K562 (cell line): ENCODE measurements around the gene SARS1. TPM values are rescaled to one million over a fixed set of nuclear protein-coding genes. Genes with fewer than 3 reads are reported as not detected.
A peak's percentile ranks its signal among the peaks of the same experiment; 100 is the strongest.

ENCODE experiments used
- BRD9 ChIP-seq: fragments of 450-650 bp; IDR thresholded peaks from 2 replicates; pipeline ENCODE4 v1.6.1; 2018; ENCODE audit warnings: low read depth; ENCODE audit not compliant: partially characterized antibody
- CCAR2 ChIP-seq: fragments of 200-400 bp; formaldehyde crosslinking; IDR thresholded peaks from 2 replicates; pipeline ENCODE4 v1.6.1; 2017; ENCODE audit warnings: mild to moderate bottlenecking, low read depth, low read length
- E2F1 ChIP-seq: sonication (generic); formaldehyde crosslinking; IDR thresholded peaks from 2 replicates; pipeline ENCODE4 v1.8.1; 2023; ENCODE audit warnings: mild to moderate bottlenecking, missing genetic modification reagents, moderate library complexity
- L3MBTL2 ChIP-seq: fragments of 450-650 bp; IDR thresholded peaks from 2 replicates; pipeline ENCODE4 v1.6.1; 2016; ENCODE audit warnings: mild to moderate bottlenecking, moderate library complexity
- MITF ChIP-seq: IDR thresholded peaks from 2 replicates; pipeline ENCODE4 v1.6.1; 2014; ENCODE audit warnings: antibody characterized with exemption
- MTA3 ChIP-seq: fragments of 450-650 bp; formaldehyde crosslinking; IDR thresholded peaks from 2 replicates; pipeline ENCODE4 v1.6.1; 2017; ENCODE audit warnings: mild to moderate bottlenecking, borderline replicate concordance
- MYC ChIP-seq, 2 experiments: fragments of 250-450 bp in 1 of 2; sonication (Bioruptor Pico) in 1 of 2; IDR thresholded peaks; 2 replicates each; pipeline versions ENCODE4 v1.5.1 to v1.6.1; 2012 to 2021; ENCODE audit warnings: low read depth in 2 of 2, borderline replicate concordance in 1 of 2, improper control_type of control experiment in 1 of 2, low read length in 1 of 2, mild to moderate bottlenecking in 1 of 2, moderate library complexity in 1 of 2
- PML ChIP-seq: IDR thresholded peaks from 2 replicates; pipeline ENCODE4 v1.6.1; 2012; ENCODE audit warnings: low read length, inconsistent platforms
- POLR2AphosphoS2 ChIP-seq: IDR thresholded peaks from 2 replicates; pipeline ENCODE4 v1.6.1; 2012; ENCODE audit warnings: low read length, improper control_type of control experiment
- POLR2AphosphoS5 ChIP-seq: IDR thresholded peaks from 2 replicates; pipeline ENCODE4 v1.6.1; 2011; ENCODE audit warnings: mild to moderate bottlenecking, low read depth, low read length, moderate library complexity; ENCODE audit not compliant: control insufficient read depth, insufficient read depth
- PRDM10 ChIP-seq: fragments of 450-650 bp; IDR thresholded peaks from 2 replicates; pipeline ENCODE4 v1.6.1; 2018; ENCODE audit not compliant: partially characterized antibody
- PURB ChIP-seq: sonication (generic); formaldehyde crosslinking; IDR thresholded peaks from 2 replicates; pipeline ENCODE4 v1.9.0; 2021; ENCODE audit warnings: low read depth, mild to moderate bottlenecking, missing genetic modification reagents
- RBM22 ChIP-seq: fragments of 200-400 bp; formaldehyde crosslinking; IDR thresholded peaks from 2 replicates; pipeline ENCODE4 v1.6.1; 2018; ENCODE audit warnings: low read length, low read depth; ENCODE audit not compliant: poor library complexity, severe bottlenecking
- RCOR1 ChIP-seq, 2 experiments: IDR thresholded peaks; 2 replicates each; pipeline ENCODE4 v1.6.1; 2012; ENCODE audit warnings: low read depth in 2 of 2, low read length in 2 of 2, borderline replicate concordance in 1 of 2, improper control_type of control experiment in 1 of 2
- SMARCB1 ChIP-seq: IDR thresholded peaks from 2 replicates; pipeline ENCODE4 v1.6.1; 2011; ENCODE audit warnings: improper control_type of control experiment, low read depth; ENCODE audit not compliant: insufficient read length
- SMARCE1 ChIP-seq: fragments of 450-650 bp; IDR thresholded peaks from 2 replicates; pipeline ENCODE4 v1.7.1; 2016; ENCODE audit warnings: mild to moderate bottlenecking
- SRF ChIP-seq, 2 experiments: fragments of 250-450, 450-650 bp in 1 of 2; sonication (Bioruptor Pico) in 1 of 2; sonication (generic) in 1 of 2; formaldehyde crosslinking; IDR thresholded peaks; 2 replicates each; pipeline versions ENCODE4 v1.5.0 to v1.5.1; 2020 to 2022; ENCODE audit warnings: mild to moderate bottlenecking in 1 of 2, missing genetic modification reagents in 1 of 2
- TFAM ChIP-seq: fragments of 250-450 bp; sonication (Bioruptor Pico); conservative IDR thresholded peaks from 2 replicates; pipeline ENCODE4 v1.5.0; 2021; ENCODE audit warnings: mild to moderate bottlenecking, moderate library complexity
- ZC3H8 ChIP-seq: fragments of 450-650 bp; IDR thresholded peaks from 2 replicates; pipeline ENCODE4 v1.6.1; 2017
- ZFP30 ChIP-seq: fragments of 250-450 bp; sonication (Bioruptor Pico); IDR thresholded peaks from 2 replicates; pipeline ENCODE4 v1.8.0; 2022; ENCODE audit warnings: moderate library complexity, mild to moderate bottlenecking, inconsistent platforms, borderline replicate concordance
- ZNF511 ChIP-seq: sonication (generic); formaldehyde crosslinking; IDR thresholded peaks from 2 replicates; pipeline ENCODE4 v1.8.0; 2022; ENCODE audit warnings: mild to moderate bottlenecking, missing genetic modification reagents
- polyA plus RNA-seq, 8 experiments: library from polyadenylated mRNA; depleted of rRNA in 4 of 8; stranded (reverse) in 5 of 8; unstranded in 3 of 8; fragments of >200 nt; fragmentation: Nextera tagmentation in 2 of 8; fragmentation: Illumina TruSeq in 1 of 8; extraction: Ambion mirVana in 2 of 8; extraction: Trizol in 1 of 8; gene quantifications; 2 replicates each; pipeline versions ENCODE4 v1.2.1 to v1.2.3, GENCODE V29; 2011 to 2014; ENCODE audit warnings: inconsistent platforms in 1 of 8, missing spikeins in 1 of 8
- total RNA-seq, 7 experiments: library from RNA; depleted of rRNA in 6 of 7; stranded (reverse); fragments of >200 nt in 6 of 7; fragmentation: Illumina TruSeq in 2 of 7; extraction: Trizol in 2 of 7; gene quantifications; 2 replicates each; pipeline versions ENCODE4 v1.2.1 to v1.2.3, GENCODE V29; 2011 to 2021; ENCODE audit warnings: low replicate concordance in 1 of 7

SARS1 gene
- total and polyA plus RNA-seq, 9 of the 15 experiments (the other 6 are each of a cell fraction or from before 2014, with no cell fraction given) = 221 to 623 (median 254) TPM

GRCh38 chr1:109263597-109264378 lies 50.1 kb downstream of the SARS1 start (continued):
- TF ChIP-seq ZC3H8 (0 out of 2 replicates have a peak, but pooled peaks have one; percentile 51), POLR2AphosphoS5 (no peak), MTA3 (peak; percentile 86), BRD9 (no peak), L3MBTL2 (peak; percentile 82), CCAR2 (no peak), RBM22 (no peak), SMARCE1 (no peak), PRDM10 (no peak), MITF (peak; percentile 41; the same call in 1 of the 2 replicates), TFAM (no peak), PML (no peak), RCOR1 (IDR thresholded peaks at IDR 0.05; ENCODE audit: borderline replicate concordance in 1 of 2, low read depth in 2 of 2, low read length in 2 of 2) (peak; percentile 78 to 89), ZFP30 (no peak), ZNF511 (CRISPR knock-in tag) (peak; percentile 82), SMARCB1 (no peak), SRF (CRISPR knock-in tag; IDR thresholded peaks at IDR 0.05) (peak in 1 of 2 experiments; percentile 40; a peak in 1 of 4 replicates), POLR2AphosphoS2 (no peak), PURB (no peak), MYC (IDR thresholded peaks at IDR 0.05; ENCODE audit: low read depth, low read length) (peak; percentile 82), MYC (CRISPR knock-in tag; IDR thresholded peaks at IDR 0.05; ENCODE audit: borderline replicate concordance, low read depth) (no peak), E2F1 (peak; percentile 96)
